ENCODE results near the gene HPSE2.
A peak's percentile ranks its signal among the peaks of the same experiment; 100 is the strongest.

HPSE2 gene

DNA sequence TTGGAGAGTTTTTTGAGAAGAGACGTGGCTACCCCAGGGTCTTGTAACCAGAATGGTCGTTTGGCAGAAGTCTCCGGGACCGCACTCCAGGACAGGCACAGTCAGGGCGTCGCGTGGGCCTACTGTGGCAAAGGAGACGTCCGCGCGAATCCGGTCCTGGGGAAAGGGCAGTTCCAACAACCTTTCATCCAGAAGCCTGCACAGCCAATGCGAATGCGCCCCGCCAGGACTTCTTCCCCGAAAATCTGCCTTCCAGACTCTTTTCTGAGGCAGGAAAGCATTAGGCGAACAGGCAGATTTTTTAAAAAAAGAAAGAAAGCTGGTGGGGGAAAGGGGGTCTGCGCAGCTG lies 2.0 kb downstream of the HPSE2 start:
- H3K4me3 ChIP-seq (ENCODE audit: low read depth, low read length): peak overlapping the region; percentile 8
- TF ChIP-seq, protein P1, sequence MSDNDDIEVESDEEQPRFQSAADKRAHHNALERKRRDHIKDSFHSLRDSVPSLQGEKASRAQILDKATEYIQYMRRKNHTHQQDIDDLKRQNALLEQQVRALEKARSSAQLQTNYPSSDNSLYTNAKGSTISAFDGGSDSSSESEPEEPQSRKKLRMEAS (IDR thresholded peaks at IDR 0.05; ENCODE audit: low read depth, low read length): no peak
- TF ChIP-seq MYC (IDR thresholded peaks at IDR 0.05; ENCODE audit: low read depth, low read length): no peak
- no peak for DNase-seq (ENCODE audit: low read depth)

DNA sequence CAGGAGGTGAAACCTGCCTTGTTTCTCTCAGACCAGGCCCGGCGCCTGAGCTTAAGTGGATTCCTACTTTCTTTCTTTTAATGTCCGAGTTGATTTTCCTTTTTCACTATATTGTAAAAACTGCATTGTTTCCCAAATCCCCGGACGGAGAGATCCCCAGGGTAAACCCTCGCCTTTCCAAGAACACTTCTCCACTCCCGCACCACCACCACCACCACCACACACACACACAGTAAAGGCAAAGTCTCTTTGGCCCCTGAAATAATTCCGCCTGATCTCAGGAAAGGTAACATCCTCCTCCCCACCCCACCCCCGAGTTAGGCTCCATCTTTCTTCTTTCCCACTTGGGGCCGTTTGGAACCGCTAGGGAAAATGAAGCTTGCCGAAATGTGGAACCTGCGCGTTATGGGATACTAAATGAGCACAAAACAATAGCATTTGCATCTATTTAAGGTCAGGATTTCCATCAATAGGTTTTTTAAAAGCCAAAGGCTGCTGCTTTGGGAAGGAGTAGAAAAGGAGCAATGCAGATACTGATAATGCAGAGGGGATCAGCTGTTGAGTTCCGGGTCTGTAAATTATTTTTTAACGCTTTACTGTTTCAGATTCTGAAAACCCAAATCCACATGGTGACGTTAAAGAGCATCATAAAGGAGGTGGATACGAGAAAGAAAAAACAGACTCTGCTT lies 2.5 kb downstream of the HPSE2 start:
- no peak overlapping the region for H3K4me3 ChIP-seq (ENCODE audit: low read depth, low read length)
- no peak for DNase-seq (ENCODE audit: low read depth)
- no peak for TF ChIP-seq POLR2A (IDR thresholded peaks at IDR 0.05; ENCODE audit: extremely low read depth, insufficient read length)
- TF ChIP-seq, protein P2, sequence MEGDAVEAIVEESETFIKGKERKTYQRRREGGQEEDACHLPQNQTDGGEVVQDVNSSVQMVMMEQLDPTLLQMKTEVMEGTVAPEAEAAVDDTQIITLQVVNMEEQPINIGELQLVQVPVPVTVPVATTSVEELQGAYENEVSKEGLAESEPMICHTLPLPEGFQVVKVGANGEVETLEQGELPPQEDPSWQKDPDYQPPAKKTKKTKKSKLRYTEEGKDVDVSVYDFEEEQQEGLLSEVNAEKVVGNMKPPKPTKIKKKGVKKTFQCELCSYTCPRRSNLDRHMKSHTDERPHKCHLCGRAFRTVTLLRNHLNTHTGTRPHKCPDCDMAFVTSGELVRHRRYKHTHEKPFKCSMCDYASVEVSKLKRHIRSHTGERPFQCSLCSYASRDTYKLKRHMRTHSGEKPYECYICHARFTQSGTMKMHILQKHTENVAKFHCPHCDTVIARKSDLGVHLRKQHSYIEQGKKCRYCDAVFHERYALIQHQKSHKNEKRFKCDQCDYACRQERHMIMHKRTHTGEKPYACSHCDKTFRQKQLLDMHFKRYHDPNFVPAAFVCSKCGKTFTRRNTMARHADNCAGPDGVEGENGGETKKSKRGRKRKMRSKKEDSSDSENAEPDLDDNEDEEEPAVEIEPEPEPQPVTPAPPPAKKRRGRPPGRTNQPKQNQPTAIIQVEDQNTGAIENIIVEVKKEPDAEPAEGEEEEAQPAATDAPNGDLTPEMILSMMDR (IDR thresholded peaks at IDR 0.05; ENCODE audit: low read depth, low read length): no peak
- TF ChIP-seq MYC (IDR thresholded peaks at IDR 0.05; ENCODE audit: low read depth, low read length): no peak
- TF ChIP-seq, protein P1 (IDR thresholded peaks at IDR 0.05; ENCODE audit: low read depth, low read length): no peak

- TF ChIP-seq, protein P1 (IDR thresholded peaks at IDR 0.05; ENCODE audit: low read depth, low read length): no peak
- TF ChIP-seq MYC (IDR thresholded peaks at IDR 0.05; ENCODE audit: low read depth, low read length) (no peak), POLR2A (IDR thresholded peaks at IDR 0.05; ENCODE audit: extremely low read depth, insufficient read length) (no peak)
- TF ChIP-seq, protein P2 (IDR thresholded peaks at IDR 0.05; ENCODE audit: low read depth, low read length): no peak
- peak; percentile 5 for DNase-seq (ENCODE audit: low read depth)
- H3K4me3 ChIP-seq (ENCODE audit: low read depth, low read length): no peak overlapping the region
Measured at GRCh38 chr10:99232360-99232999, 3.2 kb downstream of the HPSE2 start.

GRCh38 chr10:99224766-99225165 lies 10.9 kb downstream of the HPSE2 start:
- no peak for DNase-seq (ENCODE audit: low read depth)
- H3K4me3 ChIP-seq (ENCODE audit: low read depth, low read length): no peak overlapping the region
- TF ChIP-seq, protein P1 (IDR thresholded peaks at IDR 0.05; ENCODE audit: low read depth, low read length): no peak
- TF ChIP-seq POLR2A (IDR thresholded peaks at IDR 0.05; ENCODE audit: extremely low read depth, insufficient read length) (no peak), MYC (IDR thresholded peaks at IDR 0.05; ENCODE audit: low read depth, low read length) (no peak)
- TF ChIP-seq, protein P2 (IDR thresholded peaks at IDR 0.05; ENCODE audit: low read depth, low read length): no peak

GRCh38 chr10:99207340-99207739 lies 28.3 kb downstream of the HPSE2 start:
- no peak overlapping the region for H3K4me3 ChIP-seq (ENCODE audit: low read depth, low read length)
- TF ChIP-seq MYC (IDR thresholded peaks at IDR 0.05; ENCODE audit: low read depth, low read length) (no peak), POLR2A (IDR thresholded peaks at IDR 0.05; ENCODE audit: extremely low read depth, insufficient read length) (no peak)
- TF ChIP-seq, protein P1 (IDR thresholded peaks at IDR 0.05; ENCODE audit: low read depth, low read length): no peak
- TF ChIP-seq, protein P2 (IDR thresholded peaks at IDR 0.05; ENCODE audit: low read depth, low read length): no peak
- no peak for DNase-seq (ENCODE audit: low read depth)

DNA sequence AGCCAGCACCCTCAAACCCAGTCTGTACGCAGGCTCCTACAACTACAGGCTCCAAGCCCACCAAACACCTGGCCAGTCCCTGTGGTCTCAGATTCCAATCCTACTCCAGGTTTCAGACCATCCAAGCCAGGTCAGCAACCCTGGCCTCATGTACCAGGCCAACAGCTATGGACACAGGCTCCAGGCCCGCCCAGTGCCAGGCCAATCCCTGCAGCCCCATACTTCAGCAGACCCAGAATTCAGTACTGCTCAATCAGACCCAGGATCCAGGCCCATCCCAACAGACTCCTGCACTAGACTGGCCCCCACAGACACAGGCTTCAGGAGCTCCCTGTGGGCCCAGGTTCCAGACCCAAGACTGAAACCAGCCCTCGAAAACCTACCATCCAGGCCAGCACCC lies 32.3 kb downstream of the HPSE2 start:
- DNase-seq (ENCODE audit: low read depth): no peak
- no peak overlapping the region for H3K4me3 ChIP-seq (ENCODE audit: low read depth, low read length)
- TF ChIP-seq, protein P2 (IDR thresholded peaks at IDR 0.05; ENCODE audit: low read depth, low read length): no peak
- TF ChIP-seq, protein P1 (IDR thresholded peaks at IDR 0.05; ENCODE audit: low read depth, low read length): no peak
- TF ChIP-seq POLR2A (IDR thresholded peaks at IDR 0.05; ENCODE audit: extremely low read depth, insufficient read length) (no peak), MYC (IDR thresholded peaks at IDR 0.05; ENCODE audit: low read depth, low read length) (no peak)
